Smooth muscle cell (in vitro differentiated cells): Measurements from ENCODE around the gene CCDC61. TPM values are rescaled to one million over a fixed set of nuclear protein-coding genes. Genes with fewer than 3 reads are reported as not detected.

Experiments used
- DNase-seq: peaks from one replicate; lab custom pipeline; 2025; ENCODE audit not compliant: unreplicated experiment; lab: John Stamatoyannopoulos, UW
- H2AFZ ChIP-seq: fragments of 200-600 bp; sonication (generic); 2 replicates; pipeline ENCODE4 v1.6.0; 2016; ENCODE audit warnings: antibody characterized with exemption, low read depth, mild to moderate bottlenecking
- H3F3A ChIP-seq: fragments of 200-600 bp; sonication (generic); 2 replicates; pipeline ENCODE4 v1.6.0; 2017; ENCODE audit warnings: antibody characterized with exemption, low read depth
- H3K27ac ChIP-seq: fragments of 200-600 bp; sonication (generic); 2 replicates; pipeline ENCODE4 v1.5.1; 2016; ENCODE audit warnings: low read depth, mild to moderate bottlenecking
- H3K27me3 ChIP-seq: fragments of 200-600 bp; sonication (generic); 2 replicates; pipeline ENCODE4 v1.6.1; 2016; ENCODE audit warnings: low read depth, mild to moderate bottlenecking
- H3K36me3 ChIP-seq: fragments of 200-600 bp; sonication (generic); 2 replicates; pipeline ENCODE4 v1.5.1; 2016; ENCODE audit warnings: low read depth
- H3K4me1 ChIP-seq: fragments of 200-600 bp; sonication (generic); 2 replicates; pipeline ENCODE4 v1.5.1; 2016; ENCODE audit warnings: low read depth
- H3K4me2 ChIP-seq: fragments of 200-600 bp; sonication (generic); 2 replicates; pipeline ENCODE4 v1.6.0; 2016; ENCODE audit warnings: mild to moderate bottlenecking
- H3K4me3 ChIP-seq: fragments of 200-600 bp; sonication (generic); 2 replicates; pipeline ENCODE4 v1.5.1; 2016; ENCODE audit warnings: mild to moderate bottlenecking
- H3K79me2 ChIP-seq: fragments of 200-600 bp; sonication (generic); 2 replicates; pipeline ENCODE4 v1.6.0; 2016; ENCODE audit warnings: low read depth, mild to moderate bottlenecking
- H3K9ac ChIP-seq: fragments of 200-600 bp; sonication (generic); 2 replicates; pipeline ENCODE4 v1.6.0; 2016; ENCODE audit warnings: low read depth
- H3K9me3 ChIP-seq: fragments of 200-600 bp; sonication (generic); replicated peaks from 2 replicates; pipeline ENCODE4 v1.5.1; 2016; ENCODE audit warnings: low read depth
- H4K20me1 ChIP-seq: fragments of 200-600 bp; sonication (generic); 2 replicates; pipeline ENCODE4 v1.6.0; 2016; ENCODE audit warnings: low read depth
- CTCF ChIP-seq: fragments of 200-600 bp; sonication (generic); IDR thresholded peaks from 2 replicates; pipeline ENCODE4 v1.5.1; 2017; ENCODE audit warnings: borderline replicate concordance, mild to moderate bottlenecking, antibody characterized with exemption; ENCODE audit not compliant: insufficient read depth, poor library complexity, severe bottlenecking
- WGBS: methylation state at CpG from one replicate; pipeline ENCODE4 v1.1.7; 2016; ENCODE audit warnings: low lambda C conversion rate; 5-methylcytosine and 5-hydroxymethylcytosine counted together
- polyA plus RNA-seq: library from polyadenylated mRNA; unstranded; fragments of >200 nt; fragmentation: Nextera tagmentation; extraction: Ambion mirVana; gene quantifications from 2 replicates; pipeline ENCODE4 v1.2.1, GENCODE V29; 2016
- total RNA-seq: library from RNA; depleted of rRNA; stranded (reverse); fragments of >200 nt; gene quantifications from 2 replicates; pipeline ENCODE4 v1.2.3, GENCODE V29; 2014

Gene CCDC61
- total and polyA plus RNA-seq, 2 experiments from 2014 or later: 5.3 to 7.0 TPM

DNA sequence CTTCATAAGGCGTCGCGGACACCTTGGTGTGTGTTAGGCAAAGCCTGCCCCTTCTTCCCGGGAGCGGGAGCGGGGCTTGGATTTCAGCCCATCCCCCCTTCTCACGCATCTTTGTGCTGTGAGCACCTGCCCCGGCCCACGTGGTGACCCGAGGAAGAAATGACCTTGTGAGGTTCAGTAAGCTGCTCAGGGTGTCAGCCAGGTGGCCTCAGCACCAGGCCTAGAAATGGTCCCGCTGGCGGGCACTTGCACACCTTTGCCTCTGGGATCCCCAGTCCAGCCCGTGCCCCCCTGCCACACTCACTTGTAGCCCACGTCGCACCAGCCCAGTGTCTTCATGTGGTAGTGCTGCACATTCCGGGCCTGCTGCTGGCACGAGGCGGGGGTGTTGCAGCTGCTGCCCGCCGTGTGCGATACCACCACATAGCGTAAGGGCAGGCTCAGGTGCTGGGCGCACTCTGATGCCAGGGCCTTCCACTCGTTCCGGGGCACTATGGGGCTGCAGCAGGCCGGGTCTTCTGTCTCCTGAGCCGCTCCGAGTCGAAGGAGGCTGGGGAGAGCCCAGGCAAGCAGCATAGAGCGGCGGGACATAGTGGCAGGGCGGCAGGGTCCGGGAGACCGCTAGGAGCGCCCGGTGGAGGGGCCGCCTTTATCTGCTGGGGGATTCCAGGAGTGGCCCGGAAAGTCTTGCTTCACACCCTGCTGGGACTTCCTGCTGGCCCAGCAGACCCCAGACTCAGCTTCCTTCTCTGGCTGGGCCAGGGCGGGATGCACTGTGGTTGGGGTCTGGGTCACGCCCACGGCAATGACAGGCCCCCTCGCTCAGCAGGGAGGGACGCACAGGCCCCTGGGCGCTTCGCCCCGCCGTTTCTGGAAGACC, 27.4 kb downstream of the CCDC61 start, which contains the start of gene PGLYRP1:
Gene PGLYRP1, minus strand, starts transcription at position 623 of the 880 bp plus-strand sequence. Its CDS starts 32 bp downstream, at position 591.
- H3K4me1 ChIP-seq: no peaks in the 10 kb centered on the region
- H3K9ac ChIP-seq: no peak within 1 kb of the TSS
- no peak within 1 kb of the TSS for H2AFZ ChIP-seq
- no peak within 1 kb of the TSS for H3K4me3 ChIP-seq
- no peak within 1 kb of the TSS for H3K27ac ChIP-seq
- H3K36me3 ChIP-seq: no peaks in the 10 kb centered on the region
- H3K79me2 ChIP-seq: no peaks in the 10 kb centered on the region
- TF ChIP-seq CTCF: no peak
- no peak within 1 kb of the TSS for H3K4me2 ChIP-seq
- H3K27me3 ChIP-seq: no peaks in the 10 kb centered on the region
- 89% methylated on average over 47 of the region's 47 CpGs for WGBS
- no peak for DNase-seq
- H3F3A ChIP-seq: no peaks in the 10 kb centered on the region
- H4K20me1 ChIP-seq: no peaks in the 10 kb centered on the region
- no peaks in the 10 kb centered on the region for H3K9me3 ChIP-seq

DNA sequence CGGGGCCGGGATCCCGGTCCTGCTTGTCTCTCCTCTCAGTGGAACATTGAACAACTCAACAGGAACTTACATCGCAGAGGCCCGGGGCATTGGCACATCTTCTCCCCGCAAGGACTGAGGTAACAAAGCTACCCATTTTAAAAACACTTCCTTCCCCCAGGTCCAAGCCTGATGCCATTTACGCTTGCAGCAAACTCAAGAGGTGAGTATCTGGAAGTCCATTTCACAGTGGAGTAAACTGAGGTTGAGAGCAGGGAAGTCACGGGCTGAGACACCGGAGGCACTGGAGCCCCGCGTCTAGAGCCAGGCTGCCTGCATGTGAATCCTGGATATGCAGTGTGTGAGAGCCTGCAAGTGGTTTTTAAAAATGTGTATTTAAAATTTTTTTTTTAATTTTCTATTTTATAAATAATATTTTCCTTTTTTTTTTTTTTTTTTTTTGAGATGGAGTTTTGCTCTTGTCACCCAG, 28.1 kb downstream of the CCDC61 start:
- no peaks in the 10 kb centered on the region for H3K4me1 ChIP-seq
- H3K9me3 ChIP-seq: no peaks in the 10 kb centered on the region
- no peak for TF ChIP-seq CTCF

DNA sequence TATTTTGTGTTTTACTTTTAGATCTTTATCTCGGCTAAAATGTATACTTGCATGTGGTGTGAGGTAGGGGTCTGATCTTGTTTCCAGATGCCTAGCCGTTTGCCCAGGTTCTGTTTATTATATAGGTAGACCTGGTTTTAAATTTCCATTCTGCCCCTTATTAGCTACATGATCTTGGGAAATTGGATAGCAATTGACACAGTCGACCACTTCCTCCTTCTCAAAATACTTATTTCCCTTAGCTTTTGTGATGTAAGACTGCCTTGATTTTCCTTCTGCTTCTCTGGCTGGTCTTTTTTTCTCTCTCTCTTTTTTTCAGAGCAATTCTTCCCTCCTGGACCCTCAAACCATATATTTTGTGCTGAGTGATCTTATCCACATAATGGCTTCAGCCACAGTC, 30.6 kb downstream of the CCDC61 start:
- TF ChIP-seq CTCF: no peak
- Histone ChIP-seq H3K27me3 (no peaks in the 10 kb centered on the region), H2AFZ (no peak overlapping the region), H3K27ac (no peak overlapping the region), H4K20me1 (no peaks in the 10 kb centered on the region), H3K4me1 (no peaks in the 10 kb centered on the region), H3F3A (no peaks in the 10 kb centered on the region), H3K4me2 (no peak overlapping the region), H3K9me3 (no peaks in the 10 kb centered on the region), H3K36me3 (no peaks in the 10 kb centered on the region), H3K9ac (no peak overlapping the region), H3K4me3 (no peak overlapping the region), H3K79me2 (no peaks in the 10 kb centered on the region)
- DNase-seq: no peak
- 93% methylated on average over 3 of the region's 3 CpGs for WGBS

More for the DNA sequence above, 28.1 kb downstream of the CCDC61 start:
- no peaks in the 10 kb centered on the region for H3F3A ChIP-seq
- no peak overlapping the region for H3K27ac ChIP-seq
- 95% methylated on average over 11 of the region's 11 CpGs for WGBS
- no peaks in the 10 kb centered on the region for H3K79me2 ChIP-seq
- H3K4me2 ChIP-seq: no peak overlapping the region
- DNase-seq: no peak
- H3K27me3 ChIP-seq: no peaks in the 10 kb centered on the region
- no peak overlapping the region for H3K4me3 ChIP-seq
- H3K9ac ChIP-seq: no peak overlapping the region
- H4K20me1 ChIP-seq: no peaks in the 10 kb centered on the region
- H2AFZ ChIP-seq: no peak overlapping the region
- H3K36me3 ChIP-seq: no peaks in the 10 kb centered on the region
